A549 (cell line): ENCODE data around the gene SERPINI1. TPM values are rescaled to one million over a fixed set of nuclear protein-coding genes. Genes with fewer than 3 reads are reported as not detected.

Source experiments
- ATAC-seq, 2 experiments: fragments of 200-7000 bp in 1 of 2; fragments of >200 bp in 1 of 2; cut with Nextera tagmentation in 1 of 2; cut with Tn5 transposase in 1 of 2; 3 replicates each; pipeline versions ENCODE4 v1.8.0 to v1.9.1; 2018 to 2020; ENCODE audit warnings: mild to moderate bottlenecking in 1 of 2, moderate library complexity in 1 of 2
- CTCF ChIA-PET: fragments of 300-600 bp; sonication (Branson Sonifier 250); formaldehyde crosslinking; extraction: SDS; loops from one replicate; lab custom pipeline; 2021; ENCODE audit warnings: antibody characterized with exemption, inconsistent platforms; lab: Yijun Ruan, JAX
- POLR2A ChIA-PET: fragments of 350-600 bp; formaldehyde crosslinking; extraction: SDS; loops from one replicate; lab custom pipeline; 2021; ENCODE audit warnings: antibody characterized with exemption, inconsistent platforms; lab: Yijun Ruan, JAX
- DNase-seq, 2 experiments: peaks; one replicate each; pipeline versions ENCODE4 v3.0.0 to v3.0.0-alpha.2; 2011 to 2016; ENCODE audit warnings: low read depth in 1 of 2, low spot score in 1 of 2
- FAIRE-seq: peaks from 2 replicates; lab custom pipeline; 2011; peaks lifted over from hg19 to GRCh38; lab: Jason Lieb, UNC
- H3K27ac ChIP-seq, 2 experiments: fragments of >200 bp; sonication (Bioruptor Twin); formaldehyde crosslinking; 3 replicates each; pipeline ENCODE4 v1.5.1; 2016 to 2017
- H3K4me1 ChIP-seq: fragments of >200 bp; sonication (Bioruptor Twin); formaldehyde crosslinking; 3 replicates; pipeline ENCODE4 v1.6.1; 2016
- H3K4me2 ChIP-seq: fragments of >200 bp; sonication (Bioruptor Twin); formaldehyde crosslinking; 3 replicates; pipeline ENCODE4 v1.6.1; 2016
- H3K4me3 ChIP-seq: fragments of >200 bp; sonication (Bioruptor Twin); formaldehyde crosslinking; 3 replicates; pipeline ENCODE4 v1.5.1; 2016
- H3K9me3 ChIP-seq: fragments of >200 bp; sonication (Bioruptor Twin); formaldehyde crosslinking; 3 replicates; pipeline ENCODE4 v1.6.1; 2016
- CBX8 ChIP-seq: fragments of 200-600 bp; sonication (generic); IDR thresholded peaks from 2 replicates; pipeline ENCODE4 v1.6.1; 2016
- CEBPB ChIP-seq, 2 experiments: fragments of >200 bp in 1 of 2; sonication (Bioruptor Twin) in 1 of 2; formaldehyde crosslinking in 1 of 2; IDR thresholded peaks; 2 replicates each; pipeline ENCODE4 v1.6.1; 2012 to 2016
- EHMT2 ChIP-seq: fragments of 200-600 bp; sonication (generic); IDR thresholded peaks from 2 replicates; pipeline ENCODE4 v1.6.1; 2016; ENCODE audit warnings: antibody characterized with exemption, low read depth, mild to moderate bottlenecking, moderate library complexity
- EP300 ChIP-seq, 2 experiments: fragments of >200 bp; sonication (Bioruptor Twin); formaldehyde crosslinking; IDR thresholded peaks; 2 replicates in 1 of 2; 3 replicates in 1 of 2; pipeline ENCODE4 v1.6.1; 2016 to 2017
- ESRRA ChIP-seq: fragments of 150-350 bp; IDR thresholded peaks from 2 replicates; pipeline ENCODE4 v1.6.1; 2014; ENCODE audit warnings: mild to moderate bottlenecking, low read length, borderline replicate concordance
- HDAC2 ChIP-seq: fragments of 200-600 bp; sonication (generic); IDR thresholded peaks from 2 replicates; pipeline ENCODE4 v1.6.1; 2016
- HEYL ChIP-seq: fragments of 250-450 bp; sonication (Bioruptor Pico); IDR thresholded peaks from 2 replicates; pipeline ENCODE4 v1.8.0; 2021; ENCODE audit warnings: mild to moderate bottlenecking, moderate library complexity
- HMGXB4 ChIP-seq: fragments of 250-450 bp; sonication (Bioruptor Pico); IDR thresholded peaks from 2 replicates; pipeline ENCODE4 v1.5.0; 2021; ENCODE audit warnings: mild to moderate bottlenecking, moderate library complexity, borderline replicate concordance
- JUN ChIP-seq, 2 experiments: fragments of >200 bp; sonication (Bioruptor Twin); formaldehyde crosslinking; IDR thresholded peaks; 2 replicates in 1 of 2; 3 replicates in 1 of 2; pipeline ENCODE4 v1.6.1; 2016 to 2017
- JUNB ChIP-seq: fragments of >200 bp; sonication (Bioruptor Twin); formaldehyde crosslinking; IDR thresholded peaks from 2 replicates; pipeline ENCODE4 v1.6.1; 2016
- KDM5A ChIP-seq: fragments of 200-600 bp; sonication (generic); IDR thresholded peaks from 2 replicates; pipeline ENCODE4 v1.6.1; 2016; ENCODE audit warnings: antibody characterized with exemption, mild to moderate bottlenecking
- MYC ChIP-seq: IDR thresholded peaks from 2 replicates; pipeline ENCODE4 v1.6.1; 2012; ENCODE audit warnings: mild to moderate bottlenecking, inconsistent platforms, low read length, improper control_type of control experiment, borderline replicate concordance
- RARB ChIP-seq: fragments of 250-450 bp; sonication (Bioruptor Pico); IDR thresholded peaks from 2 replicates; pipeline ENCODE4 v1.8.0; 2021; ENCODE audit warnings: mild to moderate bottlenecking, moderate library complexity
- RCOR1 ChIP-seq: fragments of 150-350 bp; IDR thresholded peaks from 2 replicates; pipeline ENCODE4 v1.6.1; 2014; ENCODE audit warnings: antibody characterized with exemption, low read length, low read depth
- RNF2 ChIP-seq: fragments of 200-600 bp; sonication (generic); IDR thresholded peaks from 2 replicates; pipeline ENCODE4 v1.6.1; 2016; ENCODE audit warnings: low read depth, mild to moderate bottlenecking, antibody characterized with exemption, moderate library complexity, borderline replicate concordance
- SMC3 ChIP-seq: fragments of >200 bp; sonication (Bioruptor Twin); formaldehyde crosslinking; IDR thresholded peaks from 3 replicates; pipeline ENCODE4 v1.6.1; 2018; ENCODE audit warnings: inconsistent platforms
- SREBF2 ChIP-seq: fragments of 450-650 bp; IDR thresholded peaks from 2 replicates; pipeline ENCODE4 v1.6.1; 2014; ENCODE audit warnings: mild to moderate bottlenecking, moderate library complexity
- ZFP36 ChIP-seq: fragments of 450-650 bp; IDR thresholded peaks from 2 replicates; pipeline ENCODE4 v1.6.1; 2014; ENCODE audit warnings: borderline replicate concordance; ENCODE audit not compliant: partially characterized antibody
- ZNF302 ChIP-seq: fragments of 250-450 bp; sonication (Bioruptor Pico); IDR thresholded peaks from 2 replicates; pipeline ENCODE4 v1.9.0; 2021; ENCODE audit warnings: inconsistent platforms, mild to moderate bottlenecking, moderate library complexity
- WGBS: methylation state at CpG from one replicate; pipeline ENCODE4 v1.1.6; 2017; ENCODE audit errors: missing lambda C conversion rate; 5-methylcytosine and 5-hydroxymethylcytosine counted together
- polyA plus RNA-seq, 4 experiments: library from polyadenylated mRNA; depleted of rRNA in 3 of 4; stranded (reverse); fragments of >200 nt; fragmentation: RNase III in 1 of 4; extraction: RNeasy Plus Mini Kit Qiagen cat#74134 plus additional on column Dnase treatment in 1 of 4; gene quantifications; 2 replicates in 3 of 4; 3 replicates in 1 of 4; pipeline ENCODE4 v1.2.3, GENCODE V29; 2011 to 2017
- TF ChIP-seq, protein P1 (sequence below): fragments of 200-600 bp; sonication (generic); IDR thresholded peaks from 2 replicates; pipeline ENCODE4 v1.6.1; 2016; ENCODE audit warnings: antibody characterized with exemption, mild to moderate bottlenecking, moderate library complexity
- TF ChIP-seq, protein P2 (sequence below): IDR thresholded peaks from 2 replicates; pipeline ENCODE4 v1.6.1; 2012
- TF ChIP-seq, protein P3 (sequence below): fragments of 450-650 bp; IDR thresholded peaks from 2 replicates; pipeline ENCODE4 v1.6.1; 2014; ENCODE audit warnings: antibody characterized with exemption

The SERPINI1 gene
- polyA plus RNA-seq, 2 of the 4 experiments (the other 2 are of a cell fraction): 6.5 to 10.2 TPM

DNA sequence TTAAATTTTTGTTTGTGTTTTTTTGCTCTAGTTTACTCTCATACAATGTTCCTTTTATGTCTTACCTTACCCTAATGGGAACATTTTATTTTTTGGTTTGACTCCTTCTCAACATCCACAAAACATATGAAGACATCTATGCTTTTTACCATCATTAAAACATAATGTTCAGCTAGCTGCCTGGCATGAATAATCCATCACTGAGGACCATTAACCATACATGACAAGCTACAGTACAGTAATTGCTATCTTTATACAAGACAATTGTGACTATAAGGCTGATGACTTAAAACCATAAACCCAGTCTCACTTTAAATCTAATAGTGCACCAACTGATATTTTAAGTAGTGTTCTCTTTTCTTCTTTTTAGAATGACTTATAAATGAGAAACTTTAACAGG is 13.7 kb downstream of the SERPINI1 start:
- H3K4me2 ChIP-seq: no peak overlapping the region
- H3K4me1 ChIP-seq: 0 out of 3 replicates have a peak, but pooled peaks cover 5% of the 10 kb centered on the region
- ChIA-PET CTCF (no interaction called here), POLR2A (no interaction called here)
- H3K4me3 ChIP-seq: no peak overlapping the region
- no peak overlapping the region for H3K27ac ChIP-seq
- H3K9me3 ChIP-seq: no peaks in the 10 kb centered on the region
- DNase-seq (no peak), ATAC-seq (no peak), FAIRE-seq (no peak)
- TF ChIP-seq, protein P1, sequence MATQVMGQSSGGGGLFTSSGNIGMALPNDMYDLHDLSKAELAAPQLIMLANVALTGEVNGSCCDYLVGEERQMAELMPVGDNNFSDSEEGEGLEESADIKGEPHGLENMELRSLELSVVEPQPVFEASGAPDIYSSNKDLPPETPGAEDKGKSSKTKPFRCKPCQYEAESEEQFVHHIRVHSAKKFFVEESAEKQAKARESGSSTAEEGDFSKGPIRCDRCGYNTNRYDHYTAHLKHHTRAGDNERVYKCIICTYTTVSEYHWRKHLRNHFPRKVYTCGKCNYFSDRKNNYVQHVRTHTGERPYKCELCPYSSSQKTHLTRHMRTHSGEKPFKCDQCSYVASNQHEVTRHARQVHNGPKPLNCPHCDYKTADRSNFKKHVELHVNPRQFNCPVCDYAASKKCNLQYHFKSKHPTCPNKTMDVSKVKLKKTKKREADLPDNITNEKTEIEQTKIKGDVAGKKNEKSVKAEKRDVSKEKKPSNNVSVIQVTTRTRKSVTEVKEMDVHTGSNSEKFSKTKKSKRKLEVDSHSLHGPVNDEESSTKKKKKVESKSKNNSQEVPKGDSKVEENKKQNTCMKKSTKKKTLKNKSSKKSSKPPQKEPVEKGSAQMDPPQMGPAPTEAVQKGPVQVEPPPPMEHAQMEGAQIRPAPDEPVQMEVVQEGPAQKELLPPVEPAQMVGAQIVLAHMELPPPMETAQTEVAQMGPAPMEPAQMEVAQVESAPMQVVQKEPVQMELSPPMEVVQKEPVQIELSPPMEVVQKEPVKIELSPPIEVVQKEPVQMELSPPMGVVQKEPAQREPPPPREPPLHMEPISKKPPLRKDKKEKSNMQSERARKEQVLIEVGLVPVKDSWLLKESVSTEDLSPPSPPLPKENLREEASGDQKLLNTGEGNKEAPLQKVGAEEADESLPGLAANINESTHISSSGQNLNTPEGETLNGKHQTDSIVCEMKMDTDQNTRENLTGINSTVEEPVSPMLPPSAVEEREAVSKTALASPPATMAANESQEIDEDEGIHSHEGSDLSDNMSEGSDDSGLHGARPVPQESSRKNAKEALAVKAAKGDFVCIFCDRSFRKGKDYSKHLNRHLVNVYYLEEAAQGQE: no peak
- TF ChIP-seq EHMT2: no peak
- TF ChIP-seq, protein P2, sequence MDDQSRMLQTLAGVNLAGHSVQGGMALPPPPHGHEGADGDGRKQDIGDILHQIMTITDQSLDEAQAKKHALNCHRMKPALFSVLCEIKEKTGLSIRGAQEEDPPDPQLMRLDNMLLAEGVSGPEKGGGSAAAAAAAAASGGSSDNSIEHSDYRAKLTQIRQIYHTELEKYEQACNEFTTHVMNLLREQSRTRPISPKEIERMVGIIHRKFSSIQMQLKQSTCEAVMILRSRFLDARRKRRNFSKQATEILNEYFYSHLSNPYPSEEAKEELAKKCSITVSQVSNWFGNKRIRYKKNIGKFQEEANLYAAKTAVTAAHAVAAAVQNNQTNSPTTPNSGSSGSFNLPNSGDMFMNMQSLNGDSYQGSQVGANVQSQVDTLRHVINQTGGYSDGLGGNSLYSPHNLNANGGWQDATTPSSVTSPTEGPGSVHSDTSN: no peak

DNA sequence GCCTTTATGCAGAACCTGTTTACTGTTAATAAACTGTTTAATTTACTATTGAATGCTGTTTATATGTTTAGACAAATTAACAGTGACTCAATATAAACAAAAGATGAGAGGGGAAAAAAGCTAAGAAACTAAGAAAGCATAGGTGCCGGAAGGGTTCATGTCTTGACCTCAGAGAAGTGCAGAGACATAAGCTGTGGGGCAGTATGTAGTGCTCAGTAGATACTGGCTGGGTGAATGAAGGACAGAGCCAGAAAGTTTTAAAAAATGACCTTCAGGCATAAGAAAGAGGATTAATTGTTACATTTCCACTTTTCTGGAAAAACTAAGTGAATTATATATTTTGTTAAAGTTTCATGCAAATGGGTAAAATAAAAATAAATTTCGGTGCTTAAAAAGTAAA is 14.2 kb downstream of the SERPINI1 start:
- POLR2A ChIA-PET: no interaction called here

DNA sequence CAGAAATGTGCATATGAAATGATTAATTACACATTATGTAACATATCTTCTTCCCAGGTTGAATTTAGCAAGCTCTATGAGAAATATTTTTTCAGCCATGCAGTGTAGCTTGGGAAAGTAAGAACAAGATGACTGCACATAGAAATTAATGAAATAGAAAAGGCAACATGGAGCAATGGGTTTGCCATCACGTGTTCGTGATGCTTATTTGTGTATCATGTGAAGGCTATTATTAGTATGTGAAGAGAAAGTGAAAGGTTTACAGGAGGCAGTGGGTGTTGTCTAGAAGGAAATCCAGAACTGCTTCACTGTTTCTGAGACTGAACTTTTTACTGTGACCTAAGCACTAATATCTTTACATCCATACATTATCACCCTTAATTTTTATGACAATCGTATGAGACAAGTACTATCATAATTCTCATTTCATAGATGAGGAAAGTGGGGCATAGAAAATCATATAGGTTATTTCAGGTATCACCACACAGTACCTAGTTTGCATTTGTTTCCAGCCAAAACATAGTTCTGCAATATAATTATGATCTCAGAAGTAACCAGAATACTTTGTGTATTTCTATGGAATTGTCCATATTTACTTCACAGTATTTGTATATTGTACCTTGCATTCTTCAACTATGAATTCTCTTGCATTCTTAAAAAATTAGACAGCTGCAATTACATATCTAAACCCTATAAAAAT is 14.9 kb downstream of the SERPINI1 start:
- CTCF ChIA-PET: no interaction called here
- FAIRE-seq: no peak
- H3K4me1 ChIP-seq: 0 out of 3 replicates have a peak, but pooled peaks cover 5% of the 10 kb centered on the region
- H3K4me3 ChIP-seq: no peak overlapping the region
- 91% methylated on average over 3 of the region's 3 CpGs for WGBS
- no peak overlapping the region for H3K27ac ChIP-seq
- DNase-seq: no peak
- POLR2A ChIA-PET: no interaction called here
- no peaks in the 10 kb centered on the region for H3K9me3 ChIP-seq
- no peak for ATAC-seq
- H3K4me2 ChIP-seq: no peak overlapping the region
- TF ChIP-seq CEBPB (IDR thresholded peaks at IDR 0.05): no peak
- no peak for TF ChIP-seq ZFP36
- TF ChIP-seq SMC3: no peak
- TF ChIP-seq EP300 (IDR thresholded peaks at IDR 0.05): no peak
- TF ChIP-seq HMGXB4 (CRISPR knock-in tag): no peak
- TF ChIP-seq, protein P3, sequence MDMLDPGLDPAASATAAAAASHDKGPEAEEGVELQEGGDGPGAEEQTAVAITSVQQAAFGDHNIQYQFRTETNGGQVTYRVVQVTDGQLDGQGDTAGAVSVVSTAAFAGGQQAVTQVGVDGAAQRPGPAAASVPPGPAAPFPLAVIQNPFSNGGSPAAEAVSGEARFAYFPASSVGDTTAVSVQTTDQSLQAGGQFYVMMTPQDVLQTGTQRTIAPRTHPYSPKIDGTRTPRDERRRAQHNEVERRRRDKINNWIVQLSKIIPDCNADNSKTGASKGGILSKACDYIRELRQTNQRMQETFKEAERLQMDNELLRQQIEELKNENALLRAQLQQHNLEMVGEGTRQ: no peak
- no peak for TF ChIP-seq MYC
- no peak for TF ChIP-seq JUNB
- no peak for TF ChIP-seq RCOR1
- TF ChIP-seq SREBF2: no peak
- TF ChIP-seq HEYL: no peak
- TF ChIP-seq, protein P1: no peak
- TF ChIP-seq JUN (IDR thresholded peaks at IDR 0.05): no peak
- no peak for TF ChIP-seq ESRRA
- TF ChIP-seq ZNF302 (CRISPR knock-in tag): no peak
- TF ChIP-seq CBX8: no peak

More for the DNA sequence above, 14.2 kb downstream of the SERPINI1 start:
- H3K4me2 ChIP-seq: no peak overlapping the region
- 0 out of 3 replicates have a peak, but pooled peaks cover 5% of the 10 kb centered on the region for H3K4me1 ChIP-seq
- H3K27ac ChIP-seq: no peak overlapping the region
- H3K9me3 ChIP-seq: no peaks in the 10 kb centered on the region
- 80% methylated on average over 2 of the region's 2 CpGs for WGBS
- ATAC-seq (no peak), FAIRE-seq (no peak), DNase-seq (no peak)
- H3K4me3 ChIP-seq: no peak overlapping the region
- TF ChIP-seq, protein P3: no peak
- TF ChIP-seq RARB (CRISPR knock-in tag) (no peak), RNF2 (no peak), HDAC2 (no peak), KDM5A (no peak)
- CTCF ChIA-PET: no interaction called here
